Ectodermal cell (in vitro differentiated cells): ENCODE measurements around the gene ANKRD10.

Source experiments
- H3K27ac ChIP-seq: 2 replicates; pipeline ENCODE4 v1.7.0; 2013; ENCODE audit warnings: mild to moderate bottlenecking, low read depth, low read length; ENCODE audit not compliant: insufficient read depth, poor library complexity, severe bottlenecking
- H3K27me3 ChIP-seq: 2 replicates; pipeline ENCODE4 v1.7.0; 2013; ENCODE audit warnings: mild to moderate bottlenecking, low read length; ENCODE audit not compliant: insufficient read depth, control insufficient read depth, poor library complexity, severe bottlenecking
- H3K36me3 ChIP-seq: one replicate; pipeline ENCODE4 v1.7.0; 2013; ENCODE audit warnings: low read length; ENCODE audit not compliant: control insufficient read depth, insufficient read depth
- H3K4me1 ChIP-seq: one replicate; pipeline ENCODE4 v1.7.0; 2013; ENCODE audit warnings: low read length; ENCODE audit not compliant: control insufficient read depth, insufficient read depth
- H3K4me3 ChIP-seq: 2 replicates; pipeline ENCODE4 v1.7.0; 2013; ENCODE audit warnings: low read depth, low read length, control low read depth; ENCODE audit not compliant: insufficient read depth
- H3K9me3 ChIP-seq: 2 replicates; pipeline ENCODE4 v1.7.0; 2013; ENCODE audit warnings: mild to moderate bottlenecking, low read length, moderate library complexity; ENCODE audit not compliant: control insufficient read depth
- WGBS, 2 experiments: methylation state at CpG; one replicate each; pipeline ENCODE4 v1.1.7; 2013; ENCODE audit warnings: missing lambda C conversion rate in 2 of 2; 5-methylcytosine and 5-hydroxymethylcytosine counted together

ANKRD10 gene

GRCh38 chr13:110866491-110867170 lies 48.2 kb downstream of the ANKRD10 start:
- Histone ChIP-seq H3K27me3 (no peaks in the 10 kb centered on the region), H3K4me1 (peaks cover 8% of the 10 kb centered on the region), H3K27ac (no peak overlapping the region), H3K4me3 (no peak overlapping the region), H3K9me3 (no peaks in the 10 kb centered on the region), H3K36me3 (no peaks in the 10 kb centered on the region)
- WGBS, 2 experiments: 92 to 93% methylated on average over 11 of the region's 11 CpGs

GRCh38 chr13:110863685-110864084 lies 51.2 kb downstream of the ANKRD10 start:
- Histone ChIP-seq H3K9me3 (no peaks in the 10 kb centered on the region), H3K36me3 (no peaks in the 10 kb centered on the region), H3K4me3 (no peak overlapping the region), H3K4me1 (no peaks in the 10 kb centered on the region), H3K27me3 (no peaks in the 10 kb centered on the region), H3K27ac (no peak overlapping the region)
- 81 to 83% methylated on average over 5 to 6 of the region's 6 CpGs for WGBS, 2 experiments

- Histone ChIP-seq H3K27me3 (no peaks in the 10 kb centered on the region), H3K4me3 (no peak overlapping the region), H3K4me1 (no peaks in the 10 kb centered on the region), H3K27ac (no peak overlapping the region), H3K36me3 (no peaks in the 10 kb centered on the region), H3K9me3 (no peaks in the 10 kb centered on the region)
Measured at GRCh38 chr13:110860983-110861382, 53.9 kb downstream of the ANKRD10 start.

- Histone ChIP-seq H3K27me3 (no peaks in the 10 kb centered on the region), H3K9me3 (no peaks in the 10 kb centered on the region), H3K27ac (no peak overlapping the region), H3K4me1 (no peaks in the 10 kb centered on the region), H3K36me3 (no peaks in the 10 kb centered on the region), H3K4me3 (no peak overlapping the region)
- WGBS, 2 experiments: 91 to 95% methylated on average over 3 of the region's 3 CpGs
Measured at GRCh38 chr13:110856942-110857835, 57.7 kb downstream of the ANKRD10 start.

GRCh38 chr13:110855363-110855762 lies 59.5 kb downstream of the ANKRD10 start:
- Histone ChIP-seq H3K27me3 (no peaks in the 10 kb centered on the region), H3K36me3 (no peaks in the 10 kb centered on the region), H3K9me3 (no peaks in the 10 kb centered on the region), H3K4me1 (no peaks in the 10 kb centered on the region), H3K27ac (no peak overlapping the region), H3K4me3 (no peak overlapping the region)
- 93 to 96% methylated on average over 6 of the region's 6 CpGs for WGBS, 2 experiments

GRCh38 chr13:110854866-110855265 lies 60.0 kb downstream of the ANKRD10 start:
- Histone ChIP-seq H3K4me1 (no peaks in the 10 kb centered on the region), H3K9me3 (no peaks in the 10 kb centered on the region), H3K27me3 (no peaks in the 10 kb centered on the region), H3K27ac (no peak overlapping the region), H3K4me3 (no peak overlapping the region), H3K36me3 (no peaks in the 10 kb centered on the region)
- 94 to 96% methylated on average over 7 of the region's 7 CpGs for WGBS, 2 experiments

- H3K27me3 ChIP-seq: no peaks in the 10 kb centered on the region
- H3K4me1 ChIP-seq: no peaks in the 10 kb centered on the region
- no peak overlapping the region for H3K4me3 ChIP-seq
- no peaks in the 10 kb centered on the region for H3K9me3 ChIP-seq
- WGBS, 2 experiments: 78 to 82% methylated on average over 20 of the region's 20 CpGs
- H3K36me3 ChIP-seq: no peaks in the 10 kb centered on the region
- H3K27ac ChIP-seq: no peak overlapping the region
Measured at GRCh38 chr13:110853235-110853721, 61.6 kb downstream of the ANKRD10 start.

GRCh38 chr13:110850840-110851239 lies 64.0 kb downstream of the ANKRD10 start:
- WGBS, 2 experiments: 90 to 93% methylated on average over 11 of the region's 11 CpGs
- Histone ChIP-seq H3K27me3 (no peaks in the 10 kb centered on the region), H3K27ac (no peak overlapping the region), H3K4me1 (no peaks in the 10 kb centered on the region), H3K9me3 (no peaks in the 10 kb centered on the region), H3K36me3 (no peaks in the 10 kb centered on the region), H3K4me3 (no peak overlapping the region)

GRCh38 chr13:110850006-110850405 lies 64.9 kb downstream of the ANKRD10 start:
- no peaks in the 10 kb centered on the region for H3K36me3 ChIP-seq
- H3K4me3 ChIP-seq: no peak overlapping the region
- no peaks in the 10 kb centered on the region for H3K9me3 ChIP-seq
- H3K4me1 ChIP-seq: no peaks in the 10 kb centered on the region
- H3K27ac ChIP-seq: no peak overlapping the region
- H3K27me3 ChIP-seq: no peaks in the 10 kb centered on the region
- 90 to 96% methylated on average over 4 of the region's 4 CpGs for WGBS, 2 experiments

GRCh38 chr13:110845520-110845919 lies 69.3 kb downstream of the ANKRD10 start:
- H3K4me1 ChIP-seq: no peaks in the 10 kb centered on the region
- no peaks in the 10 kb centered on the region for H3K27me3 ChIP-seq
- 93 to 100% methylated on average over 2 to 3 of the region's 3 CpGs for WGBS, 2 experiments
- H3K9me3 ChIP-seq: no peaks in the 10 kb centered on the region
- no peak overlapping the region for H3K27ac ChIP-seq
- no peak overlapping the region for H3K4me3 ChIP-seq
- H3K36me3 ChIP-seq: no peaks in the 10 kb centered on the region
